Iris pigment epithelial cell (primary cell): Measurements from ENCODE around the gene OMG.
A peak's percentile ranks its signal among the peaks of the same experiment; 100 is the strongest.
"Not testable (repeated sequence)": the region's sequence is repeated elsewhere in the genome, so short reads cannot be mapped to it uniquely, and the experiment has no call there.

ENCODE experiments used
- DNase-seq: peaks from one replicate; pipeline ENCODE4 v3.0.0-alpha.2; 2011; ENCODE audit warnings: low read depth

The OMG gene

DNA sequence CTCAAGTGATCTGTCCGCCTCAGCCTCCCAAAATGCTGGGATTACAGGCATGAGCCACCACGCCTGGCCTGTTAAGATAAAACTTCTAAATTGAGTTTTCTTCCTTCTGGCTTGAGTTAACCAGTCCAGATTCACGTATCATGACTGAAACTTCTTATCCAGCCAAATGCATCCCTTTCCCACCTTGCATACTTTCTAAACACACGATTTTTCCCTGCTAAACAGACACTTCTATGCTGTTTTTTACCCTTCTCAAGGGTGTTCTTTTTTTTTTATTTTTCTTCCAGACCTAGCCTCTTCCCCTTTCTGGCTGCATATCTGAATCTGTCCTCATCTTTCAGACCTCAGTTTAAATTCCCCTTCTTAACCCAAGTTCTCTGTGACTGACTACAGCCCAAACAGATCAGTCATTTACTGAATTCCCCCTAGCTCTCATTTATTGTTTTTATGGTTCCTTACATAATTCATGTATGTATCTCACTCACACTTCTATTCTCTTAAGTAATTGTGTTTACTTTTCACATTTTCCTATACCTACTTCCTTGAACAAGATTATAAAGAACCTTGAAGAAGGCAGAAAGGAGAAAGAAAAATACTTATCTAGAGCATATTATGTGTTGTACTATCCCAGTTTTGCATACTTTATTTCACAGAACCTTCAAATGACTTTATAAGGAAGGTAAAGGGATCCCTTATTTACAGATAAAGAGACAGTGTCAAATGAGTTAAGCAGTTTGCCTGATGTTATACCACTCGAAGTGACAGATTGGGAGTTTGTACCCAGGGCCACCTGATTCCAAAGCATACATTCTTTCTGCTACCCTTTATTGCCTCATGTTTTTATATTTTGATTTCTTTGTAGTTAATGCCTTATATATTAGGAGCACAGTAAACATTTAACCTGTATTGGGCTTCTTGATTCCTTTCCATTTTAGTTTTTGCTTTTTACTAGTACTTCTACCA, 11.6 kb upstream of the OMG start:
- no peak for DNase-seq

DNA sequence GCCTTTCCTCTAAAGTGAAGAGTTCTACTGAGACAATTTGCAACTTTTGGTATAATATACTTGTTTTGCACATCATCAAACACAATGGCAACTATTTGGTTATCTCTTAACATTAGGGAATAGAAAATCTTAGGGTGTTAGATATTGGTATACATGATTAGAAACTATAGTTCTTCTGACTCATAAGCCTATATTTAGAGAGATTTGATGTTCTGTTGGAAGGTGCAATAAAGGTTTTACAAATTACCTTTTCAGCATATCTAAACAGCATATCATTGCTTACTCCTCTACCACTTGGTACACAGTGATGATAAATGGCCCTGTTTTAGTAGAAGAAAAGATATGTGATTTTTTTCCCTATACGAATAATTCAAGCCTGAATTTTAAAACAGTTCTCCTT, 10.6 kb upstream of the OMG start:
- DNase-seq, result no peak

- DNase-seq, result no peak
These were observed 2.6 kb upstream of the OMG start for GRCh38 chr17:31299624-31300023.

GRCh38 chr17:31296142-31296541, 897 bp downstream of the OMG start:
- no peak for DNase-seq

DNA sequence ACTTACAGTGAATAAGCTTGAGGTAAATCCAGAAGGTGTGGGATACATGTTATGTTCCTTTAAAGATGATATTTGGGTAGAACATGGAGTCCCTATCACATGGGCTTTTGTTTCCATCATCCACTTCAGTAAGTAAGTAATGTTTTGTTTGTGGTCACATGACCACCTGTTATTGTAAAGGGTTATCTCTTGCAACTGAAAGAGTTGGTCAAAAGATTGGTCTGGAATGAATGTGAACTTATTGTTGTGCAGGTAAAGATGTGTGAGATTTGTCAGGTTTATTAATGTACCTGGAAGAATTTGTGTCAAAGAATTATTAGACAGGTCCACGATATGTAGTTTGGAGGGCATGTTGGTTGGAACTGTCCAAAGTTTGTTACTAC, 1.6 kb downstream of the OMG start:
- DNase-seq, result no peak

- peak; percentile 50 for DNase-seq
These were observed 2.1 kb downstream of the OMG start for GRCh38 chr17:31294820-31295488.

DNA sequence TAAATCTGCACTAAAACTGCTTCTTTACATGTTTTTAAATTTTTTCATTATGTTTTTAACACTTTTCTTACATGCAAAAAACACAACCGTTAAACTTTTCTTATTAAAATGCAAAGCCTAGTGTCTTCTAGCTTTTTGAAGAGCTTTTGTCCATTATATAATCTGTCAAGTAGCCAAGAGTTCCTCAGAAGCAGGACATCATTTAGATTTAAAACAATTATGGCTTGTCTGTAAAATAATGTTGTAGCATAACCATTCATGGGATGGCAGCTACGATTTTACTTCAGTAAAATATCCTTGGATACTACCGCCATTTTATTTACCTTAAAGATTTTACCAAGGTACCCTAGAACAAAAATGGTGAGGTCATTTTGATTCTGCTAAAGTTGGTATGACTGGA, 2.8 kb downstream of the OMG start:
- DNase-seq, result no peak

DNA sequence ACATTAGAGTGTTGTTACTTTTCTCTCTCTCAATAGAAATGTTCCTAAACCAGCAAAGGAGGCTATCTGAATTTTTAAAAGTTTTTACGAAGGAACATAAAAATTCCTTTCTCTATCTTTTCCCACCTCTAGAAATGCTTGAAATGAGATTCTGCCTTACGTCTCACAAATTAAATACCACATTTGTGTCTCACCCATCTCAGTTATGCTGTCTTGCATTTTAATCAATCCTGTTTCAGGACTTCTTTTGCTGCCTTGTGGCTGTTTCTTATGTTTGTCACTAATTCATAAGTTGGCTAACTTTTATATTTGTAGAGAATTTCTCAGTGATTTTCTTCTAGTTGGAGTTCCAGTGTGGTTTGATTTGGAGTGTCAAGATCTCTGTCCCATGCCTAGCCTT, 3.5 kb downstream of the OMG start:
- no peak for DNase-seq

DNA sequence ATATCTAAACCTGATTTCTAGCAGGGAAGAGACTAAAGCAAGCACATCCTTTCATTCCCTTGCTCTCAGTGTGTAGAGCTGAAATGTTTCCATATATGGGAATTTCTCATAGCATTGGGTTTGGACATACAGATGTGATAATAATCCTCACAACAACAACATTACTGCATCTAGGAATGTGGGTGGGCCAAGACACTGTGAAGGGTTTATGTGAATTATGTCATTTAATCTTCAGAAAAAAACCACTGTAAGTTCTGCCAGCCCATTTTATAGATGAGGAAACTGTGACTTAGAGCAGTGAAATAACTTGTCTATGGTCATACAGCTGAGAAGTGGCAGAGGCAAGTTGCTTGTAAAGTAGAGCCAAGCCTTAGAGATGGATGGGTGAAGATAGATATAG, 5.2 kb downstream of the OMG start:
- DNase-seq, result peak; percentile 28

DNA sequence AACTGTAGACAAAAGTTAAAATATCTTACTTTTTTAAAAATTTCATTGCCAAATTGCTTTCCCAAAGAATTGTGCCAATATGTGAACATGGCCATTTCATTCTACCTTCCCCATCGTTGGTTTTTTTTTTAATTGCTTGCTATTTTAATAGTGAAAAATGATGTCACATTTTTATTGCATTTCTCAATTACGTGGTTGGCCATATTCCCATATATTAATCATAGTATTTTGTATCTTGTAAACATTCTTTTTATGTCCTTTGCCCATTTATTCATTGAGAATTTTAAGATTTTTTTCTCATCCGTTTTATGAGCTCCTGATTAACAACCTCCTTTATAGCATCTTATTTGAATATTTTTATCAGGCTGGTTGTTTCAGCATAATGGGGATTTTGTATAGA, 7.2 kb downstream of the OMG start:
- no peak for DNase-seq

DNA sequence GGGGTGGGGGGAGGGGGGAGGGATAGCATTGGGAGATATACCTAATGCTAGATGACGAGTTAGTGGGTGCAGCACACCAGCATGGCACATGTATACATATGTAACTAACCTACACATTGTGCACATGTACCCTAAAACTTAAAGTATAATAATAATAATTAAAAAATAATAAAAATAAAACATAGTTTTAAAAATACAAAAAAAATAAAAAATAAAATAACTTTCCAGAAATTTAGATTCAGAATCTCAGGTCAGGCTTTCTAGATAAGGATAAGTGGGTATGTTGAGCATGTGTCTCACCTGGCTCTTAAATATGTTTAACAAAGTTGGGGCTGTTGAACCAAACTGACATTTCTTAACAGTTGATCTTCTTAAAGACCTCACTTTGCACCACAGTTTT, 9.1 kb downstream of the OMG start:
- not testable (repeated sequence) for DNase-seq

DNA sequence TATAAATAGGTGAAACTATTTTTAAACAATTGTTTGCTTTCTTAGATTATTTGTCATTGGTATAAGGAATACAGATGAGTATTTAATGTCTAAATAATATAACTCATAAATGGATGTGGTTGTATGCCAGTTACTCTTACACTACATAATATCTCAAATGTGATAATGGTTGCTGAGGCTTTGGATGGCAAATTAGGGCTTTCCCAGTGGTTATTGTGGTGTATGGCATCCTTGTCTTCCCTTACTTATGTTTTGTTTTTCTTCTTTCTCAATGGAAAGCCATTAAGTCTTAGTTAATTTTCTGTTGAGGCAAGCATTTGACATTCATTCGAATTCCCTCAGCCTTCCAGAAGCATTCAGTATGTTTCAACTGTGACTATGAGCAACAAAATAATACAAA, 10.5 kb downstream of the OMG start:
- no peak for DNase-seq

- DNase-seq, result no peak
These were observed 13.2 kb downstream of the OMG start for GRCh38 chr17:31283841-31284240.

DNA sequence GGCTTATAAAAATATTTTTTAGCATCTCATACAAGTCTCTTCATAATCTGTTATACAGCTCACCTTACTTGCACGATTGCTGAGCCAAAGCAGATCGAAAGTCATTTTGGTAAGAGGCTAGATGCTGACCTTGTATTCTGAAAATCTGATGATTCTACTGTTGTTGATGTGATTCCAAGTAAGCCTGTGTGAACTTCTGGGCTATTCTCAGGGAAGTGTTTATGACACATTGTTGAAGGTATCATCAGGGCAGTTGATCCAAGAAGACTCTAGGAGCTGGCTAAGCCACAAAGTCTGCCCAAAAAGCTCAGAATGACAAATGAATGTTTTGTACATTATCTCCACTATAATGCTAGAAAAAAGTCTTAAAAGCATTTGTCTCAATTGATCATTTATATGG, 16.0 kb downstream of the OMG start:
- DNase-seq, result no peak

DNA sequence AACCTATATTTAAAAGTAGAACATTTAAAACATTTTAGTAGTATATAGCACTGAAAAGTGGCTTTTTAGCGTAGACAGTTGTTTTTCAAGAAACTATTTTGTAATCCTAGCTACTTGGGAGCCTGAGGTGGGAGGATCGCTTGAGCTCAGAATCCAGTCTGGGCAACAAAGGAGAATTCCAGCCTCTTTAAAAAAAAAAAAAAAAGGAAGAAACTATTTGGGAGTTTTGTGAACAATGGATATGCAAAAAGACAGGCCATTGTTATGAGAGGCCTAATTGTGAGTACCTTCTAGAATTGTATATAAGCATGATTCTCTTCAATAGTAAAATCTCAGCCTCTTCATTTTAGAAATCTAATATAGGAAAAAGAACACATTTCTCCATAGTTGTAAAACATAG, 17.6 kb downstream of the OMG start:
- DNase-seq, result no peak

DNA sequence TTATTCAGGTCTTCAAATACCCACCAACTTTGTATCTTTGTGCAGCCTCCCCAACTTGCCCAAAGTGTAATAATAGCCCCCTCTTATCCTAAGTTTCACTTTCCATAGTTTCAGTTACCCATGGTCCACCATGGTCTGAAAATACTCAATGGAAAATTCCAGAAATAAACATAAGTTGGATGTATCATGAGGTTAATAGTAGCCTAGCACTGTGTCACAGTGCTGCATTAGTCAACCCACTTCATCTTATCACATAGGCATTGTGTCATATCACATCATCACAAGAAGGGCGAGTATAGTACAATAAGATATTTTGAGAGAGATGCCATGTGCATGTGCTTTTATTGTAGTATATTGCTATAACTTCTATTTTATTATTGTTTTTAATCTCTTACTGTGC, 21.9 kb downstream of the OMG start:
- DNase-seq, result peak; percentile 14

GRCh38 chr17:31274252-31274651, 22.8 kb downstream of the OMG start:
- DNase-seq, result peak; percentile 86

DNA sequence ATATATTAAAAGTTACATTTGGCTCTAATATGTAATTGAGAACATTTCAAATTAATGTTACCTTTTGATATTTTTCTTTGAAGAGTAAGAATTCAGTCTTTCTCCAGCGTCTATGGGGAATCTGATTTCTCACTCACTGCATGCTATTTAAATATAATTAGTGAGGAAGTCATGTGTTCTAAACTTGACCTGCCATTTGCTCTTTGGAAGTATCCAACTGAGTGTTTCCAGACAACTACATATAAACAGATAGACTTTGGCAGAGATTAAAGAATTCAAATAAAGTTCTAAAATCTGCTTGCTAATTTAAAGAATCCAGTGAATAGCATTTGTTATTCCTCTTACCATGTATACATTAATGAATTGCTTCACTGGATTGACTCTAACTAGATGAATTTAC, 23.5 kb downstream of the OMG start:
- no peak for DNase-seq

DNA sequence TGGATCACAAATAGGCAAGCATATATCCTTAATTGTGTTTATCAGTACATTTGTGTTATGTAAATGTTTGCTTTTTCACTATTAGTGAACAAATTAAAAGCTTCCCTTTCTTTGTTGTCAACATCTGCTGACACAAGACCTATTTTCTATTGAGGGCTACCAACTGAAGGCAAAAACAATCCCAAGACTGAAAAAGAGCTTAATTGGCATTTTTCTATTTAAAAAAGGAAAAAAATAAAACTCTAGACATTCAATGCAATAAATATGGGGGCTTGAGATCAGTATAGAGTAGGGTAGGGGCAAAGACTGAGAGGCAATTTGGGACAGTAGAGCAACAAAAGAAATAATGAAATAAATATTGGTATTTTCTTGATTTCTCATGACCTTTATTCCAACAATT, 24.2 kb downstream of the OMG start:
- DNase-seq, result no peak

DNA sequence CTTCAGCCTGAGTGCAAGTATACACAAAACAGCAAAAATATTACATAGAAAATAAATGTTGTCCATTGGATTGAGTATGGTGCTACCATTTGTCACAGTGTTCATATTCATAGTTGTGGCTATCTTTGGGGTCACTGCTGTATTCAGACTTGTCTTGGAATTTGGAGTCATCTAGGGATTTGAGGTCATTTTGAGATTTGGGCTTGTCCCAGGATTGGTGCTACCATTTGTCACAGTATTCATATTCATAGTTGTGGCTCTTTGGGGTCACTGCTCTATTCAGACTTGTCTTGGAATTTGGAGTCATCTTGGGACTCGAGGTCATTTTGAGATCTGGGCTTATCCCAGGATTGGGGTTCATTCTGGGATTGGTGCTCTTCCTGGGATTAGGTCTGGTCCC, 24.8 kb downstream of the OMG start:
- no peak for DNase-seq

DNA sequence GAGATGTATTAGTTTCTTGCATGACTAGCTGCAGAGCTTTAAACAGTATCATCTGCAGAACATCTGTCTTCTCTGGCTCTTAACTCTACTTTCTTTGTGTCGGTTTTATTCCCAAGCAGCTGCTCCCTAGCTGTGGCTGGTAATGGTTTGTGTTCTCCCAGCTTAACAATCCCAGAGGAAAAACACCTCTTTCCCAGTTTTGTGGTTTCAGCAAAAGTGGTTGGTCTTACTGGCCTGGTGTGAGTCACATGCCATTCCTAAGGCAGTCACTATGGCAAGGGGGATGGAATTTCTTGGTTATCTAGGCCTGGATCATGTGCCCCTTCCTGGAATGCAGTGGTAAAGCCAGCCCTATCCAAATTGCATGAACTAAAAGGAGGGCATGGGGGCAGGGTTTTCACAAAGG, 27.5 kb downstream of the OMG start:
- DNase-seq, result peak; percentile 81

GRCh38 chr17:31269036-31269577, 27.9 kb downstream of the OMG start:
- DNase-seq, result no peak

DNA sequence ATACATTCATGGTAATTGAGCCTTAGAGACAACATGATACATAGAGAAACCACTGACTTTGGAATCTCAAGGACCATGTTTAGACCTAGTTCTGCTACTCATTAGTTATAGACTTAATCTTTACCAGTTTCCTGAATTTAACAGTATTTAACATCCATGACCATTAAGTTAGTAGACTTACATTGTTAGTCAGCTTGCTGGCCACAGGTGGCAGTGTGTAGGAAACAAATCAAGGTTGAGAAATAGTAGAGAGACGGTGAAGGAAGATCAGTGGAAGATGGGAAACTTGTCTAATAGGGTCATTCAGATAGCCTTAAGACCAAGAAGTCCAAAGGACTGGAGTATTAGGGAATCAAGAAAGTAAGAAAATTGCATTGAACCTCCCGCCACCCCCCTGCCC, 31.0 kb downstream of the OMG start:
- peak; percentile 34 for DNase-seq
